Astrocyte (in vitro differentiated cells and primary cell): ENCODE results near the gene ERICH3. TPM values are rescaled to one million over a fixed set of nuclear protein-coding genes. Genes with fewer than 3 reads are reported as not detected.

Experiments
- DNase-seq: peaks from one replicate; pipeline ENCODE4 v3.0.0-alpha.2; 2010; ENCODE audit warnings: low read depth
- FAIRE-seq: peaks from 2 replicates; lab custom pipeline; 2011; peaks lifted over from hg19 to GRCh38; lab: Jason Lieb, UNC
- H2AFZ ChIP-seq: 2 replicates; pipeline ENCODE4 v1.6.0; 2012; ENCODE audit warnings: low read depth, low read length, inconsistent platforms
- H3K27ac ChIP-seq: 2 replicates; pipeline ENCODE4 v1.5.1; 2011; ENCODE audit warnings: low read depth, low read length, inconsistent platforms
- H3K27me3 ChIP-seq: 2 replicates; pipeline ENCODE4 v1.6.0; 2011; ENCODE audit warnings: low read length, inconsistent platforms; ENCODE audit not compliant: insufficient read depth
- H3K36me3 ChIP-seq: 2 replicates; pipeline ENCODE4 v1.5.1; 2011; ENCODE audit warnings: low read length, inconsistent platforms; ENCODE audit not compliant: insufficient read depth
- H3K4me1 ChIP-seq: 2 replicates; pipeline ENCODE4 v1.5.1; 2011; ENCODE audit warnings: low read length, inconsistent platforms; ENCODE audit not compliant: insufficient read depth
- H3K4me2 ChIP-seq: 2 replicates; pipeline ENCODE4 v1.6.0; 2012; ENCODE audit warnings: low read length, inconsistent platforms
- H3K4me3 ChIP-seq: 2 replicates; pipeline ENCODE4 v1.5.1; 2011; ENCODE audit warnings: low read depth, mild to moderate bottlenecking, low read length, inconsistent platforms; ENCODE audit not compliant: insufficient read depth
- H3K79me2 ChIP-seq: 2 replicates; pipeline ENCODE4 v1.6.0; 2012; ENCODE audit warnings: mild to moderate bottlenecking, low read length, inconsistent platforms; ENCODE audit not compliant: insufficient read depth
- H3K9ac ChIP-seq: 2 replicates; pipeline ENCODE4 v1.6.0; 2012; ENCODE audit warnings: mild to moderate bottlenecking, low read length, inconsistent platforms
- H3K9me3 ChIP-seq: 2 replicates; pipeline ENCODE4 v1.5.1; 2012; ENCODE audit warnings: low read depth, mild to moderate bottlenecking, low read length, inconsistent platforms; ENCODE audit not compliant: insufficient read depth
- H4K20me1 ChIP-seq: 2 replicates; pipeline ENCODE4 v1.6.0; 2012; ENCODE audit warnings: low read length, inconsistent platforms; ENCODE audit not compliant: insufficient read depth
- H3K27ac Mint-ChIP-seq: one replicate; pipeline ENCODE4 v1.8.0; 2021; ENCODE audit warnings: mild to moderate bottlenecking, mixed read lengths; ENCODE audit not compliant: unreplicated experiment
- H3K27me3 Mint-ChIP-seq: one replicate; pipeline ENCODE4 v1.8.0; 2021; ENCODE audit warnings: low read depth, mixed read lengths; ENCODE audit not compliant: unreplicated experiment
- H3K36me3 Mint-ChIP-seq: one replicate; pipeline ENCODE4 v1.8.0; 2021; ENCODE audit warnings: low read depth, mixed read lengths; ENCODE audit not compliant: unreplicated experiment
- H3K4me1 Mint-ChIP-seq: one replicate; pipeline ENCODE4 v1.8.0; 2021; ENCODE audit warnings: low read depth, mixed read lengths; ENCODE audit not compliant: unreplicated experiment
- H3K4me3 Mint-ChIP-seq: one replicate; pipeline ENCODE4 v1.8.0; 2021; ENCODE audit warnings: mild to moderate bottlenecking, moderate library complexity, mixed read lengths; ENCODE audit not compliant: unreplicated experiment
- H3K9me3 Mint-ChIP-seq: one replicate; pipeline ENCODE4 v1.8.0; 2021; ENCODE audit warnings: mild to moderate bottlenecking, mixed read lengths; ENCODE audit not compliant: unreplicated experiment
- EZH2 ChIP-seq: IDR thresholded peaks from 2 replicates; pipeline ENCODE4 v1.6.1; 2012; ENCODE audit warnings: mild to moderate bottlenecking, low read length, inconsistent platforms; ENCODE audit not compliant: insufficient read depth
- total RNA-seq: library from RNA; stranded (reverse); gene quantifications from 2 replicates; pipeline ENCODE4 v1.2.1, GENCODE V29; 2021
- TF ChIP-seq, protein P1 (sequence below): IDR thresholded peaks from 2 replicates; pipeline ENCODE4 v1.5.1; 2011; ENCODE audit warnings: low read depth, mild to moderate bottlenecking, inconsistent platforms, low read length, moderate library complexity; ENCODE audit not compliant: insufficient read depth

The ERICH3 gene
- total RNA-seq, 1 donor from 2014 or later: not detected

DNA sequence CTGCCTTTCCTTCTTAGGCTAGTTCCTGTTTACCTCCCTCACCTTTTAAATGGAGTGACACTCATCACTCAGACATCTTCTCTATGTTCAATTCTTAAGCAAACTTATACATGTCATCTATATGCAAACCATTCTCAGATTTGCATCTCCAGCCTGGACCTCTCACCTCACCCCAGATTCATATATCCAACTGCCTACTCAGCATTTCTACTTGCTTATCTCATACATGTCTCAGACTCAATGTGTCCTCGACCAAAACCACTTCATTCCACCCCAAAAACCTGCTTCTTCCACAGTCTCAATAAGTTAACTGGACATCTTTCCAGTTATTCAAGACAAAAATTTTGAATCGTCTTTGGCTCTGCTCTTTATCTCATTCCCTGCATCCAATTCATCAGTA, 62.6 kb downstream of the ERICH3 start:
- FAIRE-seq: no peak

DNA sequence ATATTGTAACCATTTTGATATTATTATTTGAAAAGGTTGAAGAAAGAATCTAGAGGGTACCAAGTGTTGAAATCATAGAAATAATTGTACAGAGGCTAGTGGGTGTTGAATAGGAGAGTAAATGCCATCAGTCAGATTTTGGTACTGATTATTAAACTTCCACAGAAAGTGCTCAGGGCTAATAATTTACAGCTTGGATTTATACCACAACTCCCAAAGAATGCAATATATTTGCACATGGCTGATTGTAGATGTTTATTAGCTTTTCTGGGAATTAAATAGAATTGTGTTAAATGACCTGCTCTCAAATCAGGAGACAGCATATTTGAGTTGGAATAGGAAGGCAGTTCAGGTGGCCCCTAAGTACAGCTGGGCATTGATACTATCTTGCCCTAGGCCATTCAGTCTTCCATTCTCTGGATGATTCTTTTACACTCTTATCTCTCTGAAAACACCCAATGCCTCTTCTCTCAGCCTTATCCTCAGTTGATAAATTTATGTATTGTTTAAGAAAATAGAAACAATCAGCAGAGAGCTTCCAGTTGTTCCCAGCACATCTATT, 63.7 kb downstream of the ERICH3 start:
- Histone ChIP-seq H3K9me3 (no peaks in the 10 kb centered on the region), H3K4me1 (no peaks in the 10 kb centered on the region), H2AFZ (no peak overlapping the region), H3K9ac (no peak overlapping the region), H4K20me1 (no peaks in the 10 kb centered on the region), H3K4me3 (no peak overlapping the region), H3K4me2 (no peak overlapping the region), H3K79me2 (no peaks in the 10 kb centered on the region), H3K27me3 (no peaks in the 10 kb centered on the region), H3K36me3 (no peaks in the 10 kb centered on the region), H3K27ac (no peak overlapping the region)
- no peaks in the 10 kb centered on the region for H3K36me3 Mint-ChIP-seq
- TF ChIP-seq, protein P1, sequence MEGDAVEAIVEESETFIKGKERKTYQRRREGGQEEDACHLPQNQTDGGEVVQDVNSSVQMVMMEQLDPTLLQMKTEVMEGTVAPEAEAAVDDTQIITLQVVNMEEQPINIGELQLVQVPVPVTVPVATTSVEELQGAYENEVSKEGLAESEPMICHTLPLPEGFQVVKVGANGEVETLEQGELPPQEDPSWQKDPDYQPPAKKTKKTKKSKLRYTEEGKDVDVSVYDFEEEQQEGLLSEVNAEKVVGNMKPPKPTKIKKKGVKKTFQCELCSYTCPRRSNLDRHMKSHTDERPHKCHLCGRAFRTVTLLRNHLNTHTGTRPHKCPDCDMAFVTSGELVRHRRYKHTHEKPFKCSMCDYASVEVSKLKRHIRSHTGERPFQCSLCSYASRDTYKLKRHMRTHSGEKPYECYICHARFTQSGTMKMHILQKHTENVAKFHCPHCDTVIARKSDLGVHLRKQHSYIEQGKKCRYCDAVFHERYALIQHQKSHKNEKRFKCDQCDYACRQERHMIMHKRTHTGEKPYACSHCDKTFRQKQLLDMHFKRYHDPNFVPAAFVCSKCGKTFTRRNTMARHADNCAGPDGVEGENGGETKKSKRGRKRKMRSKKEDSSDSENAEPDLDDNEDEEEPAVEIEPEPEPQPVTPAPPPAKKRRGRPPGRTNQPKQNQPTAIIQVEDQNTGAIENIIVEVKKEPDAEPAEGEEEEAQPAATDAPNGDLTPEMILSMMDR: no peak
- TF ChIP-seq EZH2: no peak
- no peak overlapping the region for H3K4me3 Mint-ChIP-seq
- H3K4me1 Mint-ChIP-seq: no peaks in the 10 kb centered on the region
- H3K9me3 Mint-ChIP-seq: peaks cover 3% of the 10 kb centered on the region
- DNase-seq (no peak), FAIRE-seq (no peak)
- H3K27me3 Mint-ChIP-seq: no peaks in the 10 kb centered on the region
- no peak overlapping the region for H3K27ac Mint-ChIP-seq

More for the DNA sequence above, 62.6 kb downstream of the ERICH3 start:
- Histone ChIP-seq H4K20me1 (no peaks in the 10 kb centered on the region), H2AFZ (no peak overlapping the region), H3K36me3 (no peaks in the 10 kb centered on the region), H3K79me2 (no peaks in the 10 kb centered on the region), H3K27me3 (no peaks in the 10 kb centered on the region), H3K9ac (no peak overlapping the region), H3K9me3 (no peaks in the 10 kb centered on the region), H3K4me2 (no peak overlapping the region), H3K4me1 (no peaks in the 10 kb centered on the region), H3K27ac (no peak overlapping the region), H3K4me3 (no peak overlapping the region)
- no peaks in the 10 kb centered on the region for H3K9me3 Mint-ChIP-seq
- H3K27me3 Mint-ChIP-seq: no peaks in the 10 kb centered on the region
- DNase-seq: no peak
- TF ChIP-seq, protein P1: no peak
- TF ChIP-seq EZH2: no peak
- no peak overlapping the region for H3K4me3 Mint-ChIP-seq
- H3K27ac Mint-ChIP-seq: no peak overlapping the region
- H3K36me3 Mint-ChIP-seq: no peaks in the 10 kb centered on the region
- H3K4me1 Mint-ChIP-seq: no peaks in the 10 kb centered on the region

DNA sequence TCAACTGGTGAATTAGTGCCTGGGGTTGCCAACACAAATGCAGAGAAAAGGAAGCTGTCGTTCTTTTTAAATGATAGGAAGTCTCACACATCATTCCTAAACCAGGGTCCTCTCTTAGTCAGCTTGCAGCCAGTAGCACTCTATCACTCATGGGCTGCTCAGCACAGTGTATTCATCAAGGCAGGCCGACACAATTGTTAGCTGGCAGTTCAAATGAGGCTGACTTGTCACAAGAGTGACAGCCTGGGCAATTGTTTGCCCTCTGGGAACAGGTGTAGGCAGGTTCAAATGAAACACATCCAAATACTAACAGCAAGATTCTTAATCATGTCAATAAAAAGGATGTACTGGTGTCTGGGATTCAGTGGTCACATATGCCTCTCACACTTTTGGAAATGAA, 76.9 kb downstream of the ERICH3 start:
- TF ChIP-seq EZH2: no peak
- TF ChIP-seq, protein P1: no peak
- H3K9ac ChIP-seq: no peak overlapping the region
- Mint-ChIP-seq H3K27me3 (peaks cover 2% of the 10 kb centered on the region), H3K36me3 (no peaks in the 10 kb centered on the region), H3K4me3 (no peak overlapping the region), H3K4me1 (no peaks in the 10 kb centered on the region), H3K9me3 (no peaks in the 10 kb centered on the region), H3K27ac (no peak overlapping the region)
- no peaks in the 10 kb centered on the region for H3K79me2 ChIP-seq
- no peak overlapping the region for H3K27ac ChIP-seq
- DNase-seq (no peak), FAIRE-seq (no peak)
- no peaks in the 10 kb centered on the region for H3K9me3 ChIP-seq
- no peak overlapping the region for H3K4me2 ChIP-seq
- no peak overlapping the region for H3K4me3 ChIP-seq
- H3K36me3 ChIP-seq: no peaks in the 10 kb centered on the region
- H2AFZ ChIP-seq: no peak overlapping the region
- no peaks in the 10 kb centered on the region for H3K4me1 ChIP-seq
- H3K27me3 ChIP-seq: no peaks in the 10 kb centered on the region
- no peaks in the 10 kb centered on the region for H4K20me1 ChIP-seq
